ENCODE data around the gene IGFN1.

- TF ChIP-seq POLR2A (IDR thresholded peaks at IDR 0.05) = no peak
- no peak for TF ChIP-seq CTCF (IDR thresholded peaks at IDR 0.05)
Observed at GRCh38 chr1:201206176-201206575, 15.6 kb downstream of the IGFN1 start.

All from esophagus squamous epithelium (tissue), 4 donors.